K562 (cell line): ENCODE measurements around the gene MAZ. TPM values are rescaled to one million over a fixed set of nuclear protein-coding genes. Genes with fewer than 3 reads are reported as not detected.

ENCODE experiments used
- CCNT2 ChIP-seq: IDR thresholded peaks from 2 replicates; pipeline ENCODE4 v1.6.1; 2011; ENCODE audit warnings: borderline replicate concordance, low read depth, mild to moderate bottlenecking, moderate library complexity, mixed read lengths, low read length; ENCODE audit not compliant: insufficient read length; ENCODE audit errors: extremely low read depth
- CTCF ChIP-seq, 3 experiments: IDR thresholded peaks in 2 of 3; conservative IDR thresholded peaks in 1 of 3; 2 replicates each; pipeline ENCODE4 v1.5.1; 2011 to 2012; ENCODE audit warnings: low read length in 3 of 3, mild to moderate bottlenecking in 3 of 3, control low read depth in 2 of 3, improper control_type of control experiment in 1 of 3, inconsistent platforms in 1 of 3, low read depth in 1 of 3, mixed read lengths in 1 of 3, moderate library complexity in 1 of 3; ENCODE audit not compliant: insufficient read depth in 2 of 3
- DDX20 ChIP-seq: fragments of 450-650 bp; IDR thresholded peaks from 2 replicates; pipeline ENCODE4 v1.6.1; 2016; ENCODE audit warnings: missing genetic modification characterization, low read depth, mild to moderate bottlenecking, missing compliant biosample characterization, moderate library complexity
- FOXM1 ChIP-seq, 2 experiments: fragments of 450-650 bp in 1 of 2; sonication (generic) in 1 of 2; formaldehyde crosslinking in 1 of 2; IDR thresholded peaks; 2 replicates each; pipeline versions ENCODE4 v1.6.1 to v1.9.0; 2017 to 2022; ENCODE audit warnings: low read depth in 2 of 2, mild to moderate bottlenecking in 2 of 2, missing genetic modification reagents in 1 of 2, moderate library complexity in 1 of 2
- FUS ChIP-seq: fragments of 200-400 bp; formaldehyde crosslinking; optimal IDR thresholded peaks from 2 replicates; pipeline ENCODE3; 2017; ENCODE audit warnings: low read depth, low read length
- GATAD2A ChIP-seq: fragments of 450-650 bp; IDR thresholded peaks from 2 replicates; pipeline ENCODE4 v1.6.1; 2017
- KAT2B ChIP-seq: IDR thresholded peaks from one replicate; pipeline ENCODE4 v1.6.1; 2012; ENCODE audit warnings: low read depth, mild to moderate bottlenecking, control low read depth, inconsistent platforms, low read length, moderate library complexity
- MAZ ChIP-seq, 2 experiments: fragments of 450-650 bp in 1 of 2; sonication (generic) in 1 of 2; formaldehyde crosslinking; IDR thresholded peaks in 1 of 2; conservative IDR thresholded peaks in 1 of 2; 2 replicates each; pipeline versions ENCODE4 v1.4.0 to v1.5.0; 2020; ENCODE audit warnings: mild to moderate bottlenecking in 1 of 2, missing genetic modification reagents in 1 of 2
- NEUROD1 ChIP-seq: fragments of 150-350 bp; IDR thresholded peaks from 2 replicates; pipeline ENCODE4 v1.6.1; 2014; ENCODE audit warnings: borderline replicate concordance, low read length, low read depth; ENCODE audit not compliant: partially characterized antibody
- PHF8 ChIP-seq: fragments of 200-600 bp; sonication (generic); IDR thresholded peaks from 2 replicates; pipeline ENCODE4 v1.6.1; 2012; ENCODE audit warnings: mixed run types, mild to moderate bottlenecking, inconsistent platforms, low read length, moderate library complexity, borderline replicate concordance
- PKNOX1 ChIP-seq: fragments of 450-650 bp; IDR thresholded peaks from 2 replicates; pipeline ENCODE4 v1.6.1; 2016
- PPARD ChIP-seq: fragments of 250-450 bp; sonication (Bioruptor Pico); IDR thresholded peaks from 2 replicates; pipeline ENCODE4 v1.8.0; 2022; ENCODE audit warnings: inconsistent platforms, mild to moderate bottlenecking, moderate library complexity
- RBBP5 ChIP-seq: fragments of 200-600 bp; sonication (generic); IDR thresholded peaks from 2 replicates; pipeline ENCODE4 v1.6.1; 2012; ENCODE audit warnings: borderline replicate concordance, mild to moderate bottlenecking, low read length, control low read depth, inconsistent platforms; ENCODE audit not compliant: insufficient read depth, poor library complexity, severe bottlenecking
- TCF3 ChIP-seq: sonication (generic); formaldehyde crosslinking; IDR thresholded peaks from 2 replicates; pipeline ENCODE4 v1.4.0; 2020; ENCODE audit warnings: mild to moderate bottlenecking, missing genetic modification reagents
- TRIM25 ChIP-seq: fragments of 450-650 bp; IDR thresholded peaks from 2 replicates; pipeline ENCODE4 v1.7.0; 2016; ENCODE audit warnings: borderline replicate concordance
- VEZF1 ChIP-seq: fragments of 200-800 bp; sonication (Bioruptor generic); IDR thresholded peaks from 2 replicates; pipeline ENCODE4 v1.6.1; 2017; ENCODE audit warnings: missing genetic modification characterization, missing compliant biosample characterization
- ZFP1 ChIP-seq: fragments of 450-650 bp; formaldehyde crosslinking; IDR thresholded peaks from 2 replicates; pipeline ENCODE4 v1.4.0; 2020; ENCODE audit warnings: mild to moderate bottlenecking, mixed read lengths
- ZNF124 ChIP-seq: sonication (generic); formaldehyde crosslinking; IDR thresholded peaks from 2 replicates; pipeline ENCODE4 v1.8.1; 2022; ENCODE audit warnings: missing genetic modification reagents
- ZNF263 ChIP-seq: sonication (generic); formaldehyde crosslinking; IDR thresholded peaks from 2 replicates; pipeline ENCODE4 v1.8.0; 2022; ENCODE audit warnings: mild to moderate bottlenecking, missing genetic modification reagents, borderline replicate concordance
- ZNF764 ChIP-seq: fragments of 250-450 bp; sonication (Bioruptor Pico); IDR thresholded peaks from 2 replicates; pipeline ENCODE4 v1.4.0; 2020; ENCODE audit warnings: low read depth, mild to moderate bottlenecking, moderate library complexity
- polyA plus RNA-seq, 8 experiments: library from polyadenylated mRNA; depleted of rRNA in 4 of 8; stranded (reverse) in 5 of 8; unstranded in 3 of 8; fragments of >200 nt; fragmentation: Nextera tagmentation in 2 of 8; fragmentation: Illumina TruSeq in 1 of 8; extraction: Ambion mirVana in 2 of 8; extraction: Trizol in 1 of 8; gene quantifications; 2 replicates each; pipeline versions ENCODE4 v1.2.1 to v1.2.3, GENCODE V29; 2011 to 2014; ENCODE audit warnings: inconsistent platforms in 1 of 8, missing spikeins in 1 of 8
- total RNA-seq, 7 experiments: library from RNA; depleted of rRNA in 6 of 7; stranded (reverse); fragments of >200 nt in 6 of 7; fragmentation: Illumina TruSeq in 2 of 7; extraction: Trizol in 2 of 7; gene quantifications; 2 replicates each; pipeline versions ENCODE4 v1.2.1 to v1.2.3, GENCODE V29; 2011 to 2021; ENCODE audit warnings: low replicate concordance in 1 of 7

The MAZ gene
- total and polyA plus RNA-seq, 9 of the 15 experiments (the other 6 are each of a cell fraction or from before 2014, with no cell fraction given) = 45.4 to 532 (median 250) TPM

GRCh38 chr16:29816694-29817441 is 10.5 kb downstream of the MAZ start (continued):
- TF ChIP-seq ZNF764 (CRISPR knock-in tag) (no peak), RBBP5 (peak; percentile 72), PPARD (no peak), VEZF1 (CRISPR knock-in tag) (peak; percentile 34), PHF8 (peak; percentile 14; the same call in 1 of the 2 replicates), ZFP1 (CRISPR knock-in tag) (0 out of 2 replicates have a peak, but pooled peaks have one; percentile 34), TCF3 (CRISPR knock-in tag) (no peak), KAT2B (no peak), CTCF (IDR thresholded peaks at IDR 0.05 in 2 of 3, conservative IDR thresholded peaks at IDR 0.05 in 1 of 3; ENCODE audit: insufficient read depth in 2 of 3, low read depth in 1 of 3, low read length in 3 of 3) (peak; percentile 12 to 48 (median 24); a peak in 2 of 6 replicates), GATAD2A (no peak), TRIM25 (no peak), ZNF124 (CRISPR knock-in tag) (no peak), FUS (no peak), FOXM1 (IDR thresholded peaks at IDR 0.05; ENCODE audit: low read depth) (no peak), FOXM1 (CRISPR knock-in tag; IDR thresholded peaks at IDR 0.05; ENCODE audit: low read depth) (no peak), NEUROD1 (no peak), DDX20 (tag) (no peak), CCNT2 (no peak), ZNF263 (CRISPR knock-in tag) (peak; percentile 34; the same call in 1 of the 2 replicates), PKNOX1 (no peak), MAZ (CRISPR knock-in tag; conservative IDR thresholded peaks at IDR 0.05 in 1 of 2, IDR thresholded peaks at IDR 0.05 in 1 of 2) (0 out of 4 replicates have a peak, but pooled peaks have one; percentile 8 to 10)
